GM12878 (cell line): ENCODE data around the gene PFN4. TPM values are rescaled to one million over a fixed set of nuclear protein-coding genes. Genes with fewer than 3 reads are reported as not detected.

Source experiments
- EZH2 ChIP-seq: IDR thresholded peaks from 2 replicates; pipeline ENCODE4 v1.6.1; 2012; ENCODE audit warnings: low read depth, mild to moderate bottlenecking, control low read depth, inconsistent platforms, low read length, borderline replicate concordance; ENCODE audit not compliant: control insufficient read depth
- FOXK2 ChIP-seq: fragments of 450-650 bp; IDR thresholded peaks from 2 replicates; pipeline ENCODE4 v1.6.1; 2017; ENCODE audit warnings: mild to moderate bottlenecking, moderate library complexity
- HDGF ChIP-seq: fragments of 450-650 bp; IDR thresholded peaks from 2 replicates; pipeline ENCODE4 v1.6.1; 2016; ENCODE audit warnings: antibody characterized with exemption
- IKZF2 ChIP-seq, 2 experiments: fragments of 450-650 bp; IDR thresholded peaks; 2 replicates each; pipeline ENCODE4 v1.6.1; 2017; ENCODE audit warnings: mild to moderate bottlenecking in 2 of 2, moderate library complexity in 2 of 2
- NRF1 ChIP-seq: conservative IDR thresholded peaks from 2 replicates; pipeline ENCODE4 v1.6.1; 2011; ENCODE audit warnings: mild to moderate bottlenecking, low read depth, low read length, improper control_type of control experiment
- PAX5 ChIP-seq: IDR thresholded peaks from 2 replicates; pipeline ENCODE4 v1.6.1; 2011; ENCODE audit warnings: low read depth, low read length, borderline replicate concordance
- PAX8 ChIP-seq: fragments of 450-650 bp; IDR thresholded peaks from 2 replicates; pipeline ENCODE4 v1.6.1; 2017; ENCODE audit warnings: mild to moderate bottlenecking, moderate library complexity
- POLR2A ChIP-seq: IDR thresholded peaks from 2 replicates; pipeline ENCODE4 v1.6.1; 2011; ENCODE audit warnings: low read depth, mild to moderate bottlenecking, low read length
- POU2F2 ChIP-seq: IDR thresholded peaks from 3 replicates; pipeline ENCODE4 v1.6.1; 2011; ENCODE audit warnings: low read depth, mild to moderate bottlenecking, low read length, borderline replicate concordance
- RAD51 ChIP-seq: fragments of 450-650 bp; IDR thresholded peaks from 2 replicates; pipeline ENCODE4 v1.6.1; 2016; ENCODE audit warnings: moderate library complexity, mild to moderate bottlenecking, inconsistent platforms
- SIX5 ChIP-seq: IDR thresholded peaks from 2 replicates; pipeline ENCODE4 v1.6.1; 2011; ENCODE audit warnings: mild to moderate bottlenecking, low read depth, low read length, moderate library complexity; ENCODE audit not compliant: severe bottlenecking
- SMAD1 ChIP-seq: fragments of 450-650 bp; IDR thresholded peaks from 2 replicates; pipeline ENCODE4 v1.6.1; 2018; ENCODE audit warnings: mild to moderate bottlenecking, low read depth; ENCODE audit not compliant: partially characterized antibody
- SPI1 ChIP-seq: IDR thresholded peaks from 2 replicates; pipeline ENCODE4 v1.6.1; 2011; ENCODE audit warnings: low read depth, mild to moderate bottlenecking, low read length, moderate library complexity, borderline replicate concordance; ENCODE audit not compliant: insufficient read depth
- SREBF2 ChIP-seq: IDR thresholded peaks from 2 replicates; pipeline ENCODE4 v1.6.1; 2012; ENCODE audit warnings: mild to moderate bottlenecking, low read length
- SRF ChIP-seq, 2 experiments: IDR thresholded peaks; 2 replicates each; pipeline ENCODE4 v1.6.1; 2011; ENCODE audit warnings: low read depth in 2 of 2, low read length in 2 of 2, mild to moderate bottlenecking in 1 of 2, moderate library complexity in 1 of 2
- STAT1 ChIP-seq: fragments of 450-650 bp; conservative IDR thresholded peaks from 2 replicates; pipeline ENCODE4 v1.6.1; 2014; ENCODE audit warnings: antibody characterized with exemption, mild to moderate bottlenecking
- TCF12 ChIP-seq: IDR thresholded peaks from 2 replicates; pipeline ENCODE4 v1.6.1; 2011; ENCODE audit warnings: low read depth, mild to moderate bottlenecking, low read length
- YY1 ChIP-seq: IDR thresholded peaks from 2 replicates; pipeline ENCODE4 v1.6.1; 2011; ENCODE audit warnings: low read depth, mild to moderate bottlenecking, low read length
- ZNF274 ChIP-seq: IDR thresholded peaks from one replicate; pipeline ENCODE4 v1.8.0; 2011; ENCODE audit not compliant: insufficient read length, insufficient read depth
- ZNF622 ChIP-seq: fragments of 450-650 bp; IDR thresholded peaks from 2 replicates; pipeline ENCODE4 v1.6.1; 2017; ENCODE audit warnings: mild to moderate bottlenecking, inconsistent platforms
- polyA plus RNA-seq, 11 experiments: library from polyadenylated mRNA; depleted of rRNA in 4 of 11; unstranded in 6 of 11; stranded (reverse) in 5 of 11; fragments of >200 nt; fragmentation: Nextera tagmentation in 4 of 11; fragmentation: Illumina TruSeq in 1 of 11; extraction: Ambion mirVana in 4 of 11; extraction: Trizol in 1 of 11; gene quantifications; 1 replicate in 1 of 11; 2 replicates in 10 of 11; pipeline versions ENCODE4 v1.2.1 to v1.2.3, GENCODE V29; 2011 to 2016; ENCODE audit warnings: inconsistent platforms in 2 of 11, missing spikeins in 2 of 11, low read depth in 1 of 11
- total RNA-seq, 4 experiments: library from RNA; depleted of rRNA in 3 of 4; stranded (reverse); fragments of >200 nt in 3 of 4; fragmentation: Illumina TruSeq in 1 of 4; extraction: Trizol in 1 of 4; gene quantifications; 2 replicates each; pipeline versions ENCODE4 v1.2.1 to v1.2.3, GENCODE V29; 2013 to 2021
- TF ChIP-seq, protein P1 (sequence below): IDR thresholded peaks from 2 replicates; pipeline ENCODE4 v1.6.1; 2011; ENCODE audit warnings: borderline replicate concordance, low read depth, mild to moderate bottlenecking, moderate library complexity, low read length; ENCODE audit not compliant: insufficient read depth, poor library complexity, severe bottlenecking
- TF ChIP-seq, protein P2 (sequence below): fragments of 450-650 bp; IDR thresholded peaks from 2 replicates; pipeline ENCODE4 v1.6.1; 2018; ENCODE audit warnings: mild to moderate bottlenecking, low read depth, moderate library complexity; ENCODE audit not compliant: partially characterized antibody
- TF ChIP-seq, protein P3 (sequence below): fragments of 450-650 bp; IDR thresholded peaks from 2 replicates; pipeline ENCODE4 v1.6.1; 2017; ENCODE audit warnings: antibody characterized with exemption, mild to moderate bottlenecking, moderate library complexity

The PFN4 gene
- total and polyA plus RNA-seq, 10 of the 15 experiments (the other 5 are each of a cell fraction or from before 2014, with no cell fraction given) = 0.12 to 2.1 (median 1.0) TPM

DNA sequence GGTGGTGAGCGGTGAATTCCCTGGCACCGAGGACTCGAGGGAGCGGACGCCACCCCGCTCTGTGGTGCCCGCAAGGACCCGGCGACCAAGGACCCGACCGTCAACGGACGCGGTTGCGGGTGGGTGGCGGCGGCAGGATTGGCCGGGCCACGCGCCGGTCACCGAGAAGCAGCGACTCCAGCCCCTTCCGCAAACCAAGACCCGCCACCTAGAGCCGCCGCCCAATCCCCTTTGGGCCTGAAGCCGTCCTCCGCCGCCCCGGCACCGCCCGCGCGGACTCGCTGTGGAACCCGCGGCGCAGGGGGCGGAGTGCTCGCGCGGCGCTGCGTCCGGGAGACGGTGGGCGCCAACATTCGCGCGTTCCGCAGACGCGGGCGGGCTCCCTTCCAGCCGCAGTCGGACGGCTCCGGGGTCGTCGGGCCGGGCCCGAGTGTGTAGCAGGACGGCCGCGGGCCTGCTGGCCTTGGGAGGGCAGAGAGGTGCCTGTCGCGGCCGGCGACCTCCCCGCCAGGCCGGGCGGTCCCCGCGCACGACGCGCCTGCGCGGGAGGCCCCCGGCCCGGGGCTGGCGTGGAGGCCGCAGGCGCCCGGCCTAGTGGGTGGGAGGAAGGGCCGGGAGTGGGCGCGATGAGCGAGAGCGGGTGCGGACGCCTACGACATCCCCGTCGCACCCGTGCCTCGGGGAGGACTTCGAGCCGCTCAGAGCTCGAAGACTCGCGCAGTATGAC, at the start of gene PFN4, which contains the start of gene FAM228B (continued):
- peak; percentile 95 for TF ChIP-seq POLR2A
- TF ChIP-seq IKZF2 (IDR thresholded peaks at IDR 0.05) = peak in 1 of 2 experiments; percentile 2; a peak in 1 of 4 replicates
- TF ChIP-seq PAX5 = no peak
- TF ChIP-seq HDGF = 0 out of 2 replicates have a peak, but pooled peaks have one; percentile 38
- no peak for TF ChIP-seq SMAD1
- TF ChIP-seq SREBF2 = no peak
- no peak; the same call in 2 of the 3 replicates for TF ChIP-seq POU2F2
- no peak for TF ChIP-seq TCF12
- peak; percentile 36; the same call in 1 of the 2 replicates for TF ChIP-seq YY1
- 0 out of 2 replicates have a peak, but pooled peaks have one; percentile 34 for TF ChIP-seq STAT1
- no peak for TF ChIP-seq FOXK2
- no peak for TF ChIP-seq ZNF622
- TF ChIP-seq PAX8 = no peak
- 0 out of 4 replicates have a peak, but pooled peaks of 1 of the 2 experiments have one; percentile 6 for TF ChIP-seq SRF (IDR thresholded peaks at IDR 0.05; ENCODE audit: low read depth in 2 of 2, low read length in 2 of 2)
- no peak for TF ChIP-seq ZNF274
- TF ChIP-seq, protein P1, sequence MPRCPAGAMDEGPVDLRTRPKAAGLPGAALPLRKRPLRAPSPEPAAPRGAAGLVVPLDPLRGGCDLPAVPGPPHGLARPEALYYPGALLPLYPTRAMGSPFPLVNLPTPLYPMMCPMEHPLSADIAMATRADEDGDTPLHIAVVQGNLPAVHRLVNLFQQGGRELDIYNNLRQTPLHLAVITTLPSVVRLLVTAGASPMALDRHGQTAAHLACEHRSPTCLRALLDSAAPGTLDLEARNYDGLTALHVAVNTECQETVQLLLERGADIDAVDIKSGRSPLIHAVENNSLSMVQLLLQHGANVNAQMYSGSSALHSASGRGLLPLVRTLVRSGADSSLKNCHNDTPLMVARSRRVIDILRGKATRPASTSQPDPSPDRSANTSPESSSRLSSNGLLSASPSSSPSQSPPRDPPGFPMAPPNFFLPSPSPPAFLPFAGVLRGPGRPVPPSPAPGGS = no peak
- no peak for TF ChIP-seq EZH2
- TF ChIP-seq SPI1 = no peak; the same call in 1 of the 2 replicates
- TF ChIP-seq, protein P2, sequence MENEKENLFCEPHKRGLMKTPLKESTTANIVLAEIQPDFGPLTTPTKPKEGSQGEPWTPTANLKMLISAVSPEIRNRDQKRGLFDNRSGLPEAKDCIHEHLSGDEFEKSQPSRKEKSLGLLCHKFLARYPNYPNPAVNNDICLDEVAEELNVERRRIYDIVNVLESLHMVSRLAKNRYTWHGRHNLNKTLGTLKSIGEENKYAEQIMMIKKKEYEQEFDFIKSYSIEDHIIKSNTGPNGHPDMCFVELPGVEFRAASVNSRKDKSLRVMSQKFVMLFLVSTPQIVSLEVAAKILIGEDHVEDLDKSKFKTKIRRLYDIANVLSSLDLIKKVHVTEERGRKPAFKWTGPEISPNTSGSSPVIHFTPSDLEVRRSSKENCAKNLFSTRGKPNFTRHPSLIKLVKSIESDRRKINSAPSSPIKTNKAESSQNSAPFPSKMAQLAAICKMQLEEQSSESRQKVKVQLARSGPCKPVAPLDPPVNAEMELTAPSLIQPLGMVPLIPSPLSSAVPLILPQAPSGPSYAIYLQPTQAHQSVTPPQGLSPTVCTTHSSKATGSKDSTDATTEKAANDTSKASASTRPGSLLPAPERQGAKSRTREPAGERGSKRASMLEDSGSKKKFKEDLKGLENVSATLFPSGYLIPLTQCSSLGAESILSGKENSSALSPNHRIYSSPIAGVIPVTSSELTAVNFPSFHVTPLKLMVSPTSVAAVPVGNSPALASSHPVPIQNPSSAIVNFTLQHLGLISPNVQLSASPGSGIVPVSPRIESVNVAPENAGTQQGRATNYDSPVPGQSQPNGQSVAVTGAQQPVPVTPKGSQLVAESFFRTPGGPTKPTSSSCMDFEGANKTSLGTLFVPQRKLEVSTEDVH = peak; percentile 4
- peak; percentile 50 for TF ChIP-seq NRF1
- no peak for TF ChIP-seq RAD51
- TF ChIP-seq, protein P3, sequence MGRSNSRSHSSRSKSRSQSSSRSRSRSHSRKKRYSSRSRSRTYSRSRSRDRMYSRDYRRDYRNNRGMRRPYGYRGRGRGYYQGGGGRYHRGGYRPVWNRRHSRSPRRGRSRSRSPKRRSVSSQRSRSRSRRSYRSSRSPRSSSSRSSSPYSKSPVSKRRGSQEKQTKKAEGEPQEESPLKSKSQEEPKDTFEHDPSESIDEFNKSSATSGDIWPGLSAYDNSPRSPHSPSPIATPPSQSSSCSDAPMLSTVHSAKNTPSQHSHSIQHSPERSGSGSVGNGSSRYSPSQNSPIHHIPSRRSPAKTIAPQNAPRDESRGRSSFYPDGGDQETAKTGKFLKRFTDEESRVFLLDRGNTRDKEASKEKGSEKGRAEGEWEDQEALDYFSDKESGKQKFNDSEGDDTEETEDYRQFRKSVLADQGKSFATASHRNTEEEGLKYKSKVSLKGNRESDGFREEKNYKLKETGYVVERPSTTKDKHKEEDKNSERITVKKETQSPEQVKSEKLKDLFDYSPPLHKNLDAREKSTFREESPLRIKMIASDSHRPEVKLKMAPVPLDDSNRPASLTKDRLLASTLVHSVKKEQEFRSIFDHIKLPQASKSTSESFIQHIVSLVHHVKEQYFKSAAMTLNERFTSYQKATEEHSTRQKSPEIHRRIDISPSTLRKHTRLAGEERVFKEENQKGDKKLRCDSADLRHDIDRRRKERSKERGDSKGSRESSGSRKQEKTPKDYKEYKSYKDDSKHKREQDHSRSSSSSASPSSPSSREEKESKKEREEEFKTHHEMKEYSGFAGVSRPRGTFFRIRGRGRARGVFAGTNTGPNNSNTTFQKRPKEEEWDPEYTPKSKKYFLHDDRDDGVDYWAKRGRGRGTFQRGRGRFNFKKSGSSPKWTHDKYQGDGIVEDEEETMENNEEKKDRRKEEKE = 0 out of 2 replicates have a peak, but pooled peaks have one; percentile 57
- TF ChIP-seq SIX5 = no peak
